Neural progenitor cell (in vitro differentiated cells): ENCODE measurements around the gene RBM10.

Experiments
- CTCF ChIP-seq: fragments of 200-600 bp; sonication (generic); IDR thresholded peaks from 2 replicates; pipeline ENCODE4 v1.5.1; 2017; ENCODE audit warnings: antibody characterized with exemption, mild to moderate bottlenecking
- EZH2 ChIP-seq: fragments of 200-600 bp; sonication (generic); IDR thresholded peaks from 2 replicates; pipeline ENCODE4 v1.6.1; 2017; ENCODE audit warnings: antibody characterized with exemption, mild to moderate bottlenecking, moderate library complexity
- EZH2phosphoT487 ChIP-seq: fragments of 200-600 bp; sonication (generic); IDR thresholded peaks from 2 replicates; pipeline ENCODE4 v1.6.1; 2017; ENCODE audit warnings: antibody characterized with exemption

DNA sequence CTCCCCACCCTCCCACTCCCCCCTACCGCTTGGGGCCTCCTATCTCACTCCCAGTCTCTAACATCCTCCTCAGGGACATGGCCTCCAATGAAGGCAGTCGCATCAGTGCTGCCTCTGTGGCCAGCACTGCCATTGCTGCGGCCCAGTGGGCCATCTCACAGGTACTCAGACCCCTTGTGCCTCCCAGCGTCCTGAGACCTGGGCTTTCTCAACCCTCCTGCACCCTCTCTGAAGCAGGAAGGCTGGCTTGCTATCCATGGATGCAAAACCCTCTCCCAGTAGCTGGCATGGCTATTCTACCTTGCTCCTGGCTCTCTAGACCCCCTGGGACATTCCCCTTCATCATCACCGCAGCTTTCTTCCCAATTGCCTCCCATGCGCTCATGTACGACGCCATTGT lies 35.3 kb downstream of the RBM10 start:
- TF ChIP-seq EZH2 (no peak), CTCF (no peak), EZH2phosphoT487 (no peak)
